ENCODE measurements around the gene UBE3C. TPM values are rescaled to one million over a fixed set of nuclear protein-coding genes. Genes with fewer than 3 reads are reported as not detected.

UBE3C gene
- polyA plus RNA-seq, 1 donor (not counting 4 experiments of a cell fraction or from before 2014, with no cell fraction given), result 89.3 TPM

DNA sequence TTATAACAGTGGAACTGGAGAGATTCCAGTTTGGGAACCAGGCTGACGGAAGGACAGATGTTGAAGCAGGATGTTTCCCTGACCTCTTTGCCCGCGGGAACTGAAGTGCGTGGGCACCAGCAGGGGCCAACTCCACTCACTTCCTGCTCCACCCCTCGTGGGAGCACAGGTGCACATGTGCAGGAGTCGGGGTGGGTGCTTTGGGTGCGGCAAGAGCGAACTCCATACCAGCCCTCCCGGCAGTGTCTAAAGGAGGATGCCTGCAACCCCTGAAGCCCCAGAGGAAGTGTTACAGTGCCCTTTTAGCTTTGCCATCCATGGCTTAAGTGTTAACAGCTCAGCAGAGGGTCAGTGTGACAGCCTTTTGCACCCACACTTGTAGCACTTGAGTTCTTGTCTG is 27.4 kb upstream of the UBE3C start:
- no peak for DNase-seq (ENCODE audit: low read depth, low spot score)
- Histone ChIP-seq H3K9ac (ENCODE audit: control insufficient read depth, extremely low read depth, insufficient read depth, low read length) (no peak overlapping the region), H2AFZ (ENCODE audit: control insufficient read depth, low read length) (no peak overlapping the region), H3K27ac (ENCODE audit: control insufficient read depth, insufficient read depth, low read length) (no peak overlapping the region), H3K79me2 (ENCODE audit: control insufficient read depth, insufficient read depth, low read length) (no peaks in the 10 kb centered on the region), H3K9me1 (ENCODE audit: control insufficient read depth, extremely low read depth, insufficient read depth, low read length) (no peaks in the 10 kb centered on the region), H3K4me1 (ENCODE audit: control insufficient read depth, extremely low read depth, insufficient read depth, low read length) (no peaks in the 10 kb centered on the region), H3K4me2 (ENCODE audit: control insufficient read depth, extremely low read depth, insufficient read depth, low read depth, low read length) (no peak overlapping the region), H3K27me3 (ENCODE audit: control insufficient read depth, extremely low read depth, insufficient read depth, low read length) (peaks cover 5% of the 10 kb centered on the region), H4K20me1 (ENCODE audit: control insufficient read depth, extremely low read depth, insufficient read depth, low read length) (no peaks in the 10 kb centered on the region), H3K4me3 (ENCODE audit: control insufficient read depth in 2 of 3, extremely low read depth in 1 of 3, insufficient read depth in 2 of 3, low read depth in 1 of 3, low read length in 3 of 3) (no peak overlapping the region), H3K9me3 (ENCODE audit: control insufficient read depth, low read depth, low read length) (peaks cover 2% of the 10 kb centered on the region), H3K36me3 (ENCODE audit: control insufficient read depth in 2 of 2, extremely low read depth in 1 of 2, insufficient read depth in 2 of 2, low read length in 2 of 2) (no peaks in the 10 kb centered on the region)
- dilution Hi-C loops (cut with MboI; ENCODE audit: extremely low pct_ligation_motif_present, low sequenced_read_pairs), result no loop called here
- TF ChIP-seq, protein P1, sequence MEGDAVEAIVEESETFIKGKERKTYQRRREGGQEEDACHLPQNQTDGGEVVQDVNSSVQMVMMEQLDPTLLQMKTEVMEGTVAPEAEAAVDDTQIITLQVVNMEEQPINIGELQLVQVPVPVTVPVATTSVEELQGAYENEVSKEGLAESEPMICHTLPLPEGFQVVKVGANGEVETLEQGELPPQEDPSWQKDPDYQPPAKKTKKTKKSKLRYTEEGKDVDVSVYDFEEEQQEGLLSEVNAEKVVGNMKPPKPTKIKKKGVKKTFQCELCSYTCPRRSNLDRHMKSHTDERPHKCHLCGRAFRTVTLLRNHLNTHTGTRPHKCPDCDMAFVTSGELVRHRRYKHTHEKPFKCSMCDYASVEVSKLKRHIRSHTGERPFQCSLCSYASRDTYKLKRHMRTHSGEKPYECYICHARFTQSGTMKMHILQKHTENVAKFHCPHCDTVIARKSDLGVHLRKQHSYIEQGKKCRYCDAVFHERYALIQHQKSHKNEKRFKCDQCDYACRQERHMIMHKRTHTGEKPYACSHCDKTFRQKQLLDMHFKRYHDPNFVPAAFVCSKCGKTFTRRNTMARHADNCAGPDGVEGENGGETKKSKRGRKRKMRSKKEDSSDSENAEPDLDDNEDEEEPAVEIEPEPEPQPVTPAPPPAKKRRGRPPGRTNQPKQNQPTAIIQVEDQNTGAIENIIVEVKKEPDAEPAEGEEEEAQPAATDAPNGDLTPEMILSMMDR (optimal IDR thresholded peaks at IDR 0.05 in 1 of 3, IDR thresholded peaks at IDR 0.05 in 1 of 3, conservative IDR thresholded peaks at IDR 0.05 in 1 of 3; ENCODE audit: extremely low read depth in 1 of 3, insufficient read depth in 2 of 3, low read length in 3 of 3), result no peak
- TF ChIP-seq EZH2 (IDR thresholded peaks at IDR 0.05; ENCODE audit: low read length), result no peak
- FAIRE-seq, result no peak

DNA sequence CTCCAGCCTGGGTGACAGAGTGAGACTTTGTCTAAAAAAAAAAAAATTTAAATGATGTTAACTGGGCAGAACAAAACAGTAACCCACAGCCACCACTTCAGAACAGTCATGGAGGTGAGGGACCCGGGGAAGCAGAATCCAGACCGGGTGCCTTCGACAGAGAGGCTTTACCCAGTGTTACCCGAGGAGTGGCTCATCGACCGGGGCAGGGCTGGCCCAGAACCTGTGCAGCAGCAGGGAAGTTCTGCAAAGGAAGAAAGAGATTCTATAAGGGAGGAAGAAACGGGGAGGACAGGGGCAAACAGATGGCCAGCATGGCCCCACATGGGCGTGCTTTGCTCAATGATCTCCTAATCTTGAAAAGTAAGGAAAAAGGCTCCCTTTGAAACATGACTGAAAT is 26.0 kb upstream of the UBE3C start:
- no peak overlapping the region for H3K4me2 ChIP-seq (ENCODE audit: control insufficient read depth, extremely low read depth, insufficient read depth, low read depth, low read length)
- FAIRE-seq (no peak), DNase-seq (ENCODE audit: low read depth, low spot score) (no peak)
- H3K4me1 ChIP-seq (ENCODE audit: control insufficient read depth, extremely low read depth, insufficient read depth, low read length), result no peaks in the 10 kb centered on the region
- H3K4me3 ChIP-seq (ENCODE audit: control insufficient read depth in 2 of 3, extremely low read depth in 1 of 3, insufficient read depth in 2 of 3, low read depth in 1 of 3, low read length in 3 of 3), result no peak overlapping the region
- H3K9me1 ChIP-seq (ENCODE audit: control insufficient read depth, extremely low read depth, insufficient read depth, low read length), result no peaks in the 10 kb centered on the region
- H3K9me3 ChIP-seq (ENCODE audit: control insufficient read depth, low read depth, low read length), result peaks cover 2% of the 10 kb centered on the region
- no peaks in the 10 kb centered on the region for H3K79me2 ChIP-seq (ENCODE audit: control insufficient read depth, insufficient read depth, low read length)
- no peak overlapping the region for H3K9ac ChIP-seq (ENCODE audit: control insufficient read depth, extremely low read depth, insufficient read depth, low read length)
- dilution Hi-C loops (cut with MboI; ENCODE audit: extremely low pct_ligation_motif_present, low sequenced_read_pairs), result no loop called here
- no peaks in the 10 kb centered on the region for H3K36me3 ChIP-seq (ENCODE audit: control insufficient read depth in 2 of 2, extremely low read depth in 1 of 2, insufficient read depth in 2 of 2, low read length in 2 of 2)
- H4K20me1 ChIP-seq (ENCODE audit: control insufficient read depth, extremely low read depth, insufficient read depth, low read length), result no peaks in the 10 kb centered on the region
- H3K27me3 ChIP-seq (ENCODE audit: control insufficient read depth, extremely low read depth, insufficient read depth, low read length), result peaks cover 5% of the 10 kb centered on the region
- H3K27ac ChIP-seq (ENCODE audit: control insufficient read depth, insufficient read depth, low read length), result no peak overlapping the region
- TF ChIP-seq EZH2 (IDR thresholded peaks at IDR 0.05; ENCODE audit: low read length), result no peak
- TF ChIP-seq, protein P1 (optimal IDR thresholded peaks at IDR 0.05 in 1 of 3, IDR thresholded peaks at IDR 0.05 in 1 of 3, conservative IDR thresholded peaks at IDR 0.05 in 1 of 3; ENCODE audit: extremely low read depth in 1 of 3, insufficient read depth in 2 of 3, low read length in 3 of 3), result no peak
- no peak overlapping the region for H2AFZ ChIP-seq (ENCODE audit: control insufficient read depth, low read length)
